ENCODE results near the gene ZCCHC13.
"Not testable (repeated sequence)": the region's sequence is repeated elsewhere in the genome, so short reads cannot be mapped to it uniquely, and the experiment has no call there.

ZCCHC13 gene

DNA sequence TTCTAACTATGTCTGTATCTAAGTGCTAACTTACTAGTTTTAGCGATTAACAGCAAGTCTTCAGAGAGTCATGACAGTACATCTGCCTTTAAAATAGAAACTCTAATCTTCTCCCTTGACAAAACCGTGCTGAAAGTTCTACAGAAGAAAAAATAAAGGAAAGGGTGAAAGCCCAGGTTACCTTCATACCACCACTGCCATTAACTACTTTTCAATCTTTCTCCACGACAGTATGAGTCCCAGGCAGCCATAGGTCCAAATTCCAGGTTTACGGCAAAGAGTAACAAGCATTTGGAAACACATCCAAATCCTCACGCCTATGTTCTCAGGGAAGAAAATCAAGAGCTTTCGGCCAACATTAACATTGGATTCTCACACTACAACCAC, 12.4 kb upstream of the ZCCHC13 start:
- H3K4me3 ChIP-seq (ENCODE audit: low read length) = peak overlapping the region; percentile 86
- no peaks in the 10 kb centered on the region for H3K4me1 ChIP-seq (ENCODE audit: control insufficient read depth, insufficient read depth, low read length)
- no peaks in the 10 kb centered on the region for H3K27me3 ChIP-seq (ENCODE audit: control insufficient read depth, insufficient read depth, low read length)
- H3K9ac ChIP-seq (ENCODE audit: low read length) = peak overlapping the region; percentile 75
- H3K9me3 ChIP-seq (ENCODE audit: control insufficient read depth, low read length) = no peaks in the 10 kb centered on the region
- no peaks in the 10 kb centered on the region for H3K36me3 ChIP-seq (ENCODE audit: control insufficient read depth, insufficient read depth, low read length)

DNA sequence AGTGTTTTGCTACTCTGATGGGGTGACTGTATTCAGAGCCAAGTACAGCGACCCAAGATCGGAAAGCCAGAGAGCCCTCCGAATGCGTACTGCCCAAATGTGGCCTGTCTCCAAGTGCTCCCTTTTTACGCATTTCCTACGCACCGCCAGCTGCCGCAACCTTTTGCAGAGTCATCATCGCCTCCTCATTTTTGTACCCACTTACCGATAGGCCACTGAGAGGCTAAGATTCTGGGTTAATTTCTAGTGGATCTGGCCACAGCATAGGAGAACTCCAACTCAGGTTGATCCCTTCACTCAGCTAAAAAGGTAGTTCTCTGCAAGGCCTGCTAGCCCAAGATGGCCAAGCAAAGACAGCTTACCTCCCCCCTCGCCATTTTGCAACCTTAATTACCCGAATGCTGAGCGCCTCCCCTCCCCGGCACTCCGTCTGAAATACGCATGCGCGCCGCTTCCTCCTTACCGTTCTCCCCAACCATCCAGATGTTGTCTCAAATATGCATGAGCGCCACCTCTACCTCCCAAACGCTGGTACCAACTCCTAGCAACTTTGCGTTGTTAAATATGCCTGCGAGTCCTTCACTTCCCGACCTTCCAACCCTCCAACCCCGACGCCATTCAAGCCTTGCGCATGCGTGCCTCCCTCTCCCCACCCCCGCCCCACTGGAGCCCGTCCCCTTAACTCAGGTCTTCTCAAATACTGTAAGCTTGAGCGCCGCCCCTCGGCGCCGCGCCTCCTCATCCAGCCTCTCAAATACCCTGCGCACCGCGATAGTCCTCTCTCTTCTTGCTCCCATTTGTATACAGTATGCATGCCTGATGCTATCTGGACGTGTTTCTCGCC, 11.8 kb upstream of the ZCCHC13 start:
- Histone ChIP-seq H3K9me3 (ENCODE audit: control insufficient read depth, low read length) (no peaks in the 10 kb centered on the region), H3K9ac (ENCODE audit: low read length) (peak overlapping the region; percentile 75), H3K27me3 (ENCODE audit: control insufficient read depth, insufficient read depth, low read length) (no peaks in the 10 kb centered on the region), H3K4me3 (ENCODE audit: low read length) (peak overlapping the region; percentile 86), H3K4me1 (ENCODE audit: control insufficient read depth, insufficient read depth, low read length) (no peaks in the 10 kb centered on the region), H3K36me3 (ENCODE audit: control insufficient read depth, insufficient read depth, low read length) (no peaks in the 10 kb centered on the region)

DNA sequence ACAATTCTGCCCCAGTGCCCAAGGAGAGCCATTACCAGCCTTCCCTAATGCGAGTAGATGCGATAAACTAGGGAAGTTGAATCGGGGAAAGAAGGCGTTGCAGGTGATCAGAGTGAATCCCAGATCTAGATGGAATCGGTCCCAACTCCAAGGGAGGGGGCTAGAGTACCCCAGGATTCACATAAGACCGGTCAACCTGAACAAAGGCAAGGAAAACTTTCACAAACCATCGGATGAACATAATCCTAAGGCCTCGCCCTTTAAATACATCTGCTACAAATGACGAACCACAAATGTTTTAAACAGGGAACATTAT, 11.2 kb upstream of the ZCCHC13 start:
- H3K27me3 ChIP-seq (ENCODE audit: control insufficient read depth, insufficient read depth, low read length) = no peaks in the 10 kb centered on the region
- no peaks in the 10 kb centered on the region for H3K4me1 ChIP-seq (ENCODE audit: control insufficient read depth, insufficient read depth, low read length)
- no peaks in the 10 kb centered on the region for H3K36me3 ChIP-seq (ENCODE audit: control insufficient read depth, insufficient read depth, low read length)
- peak overlapping the region; percentile 86 for H3K4me3 ChIP-seq (ENCODE audit: low read length)
- H3K9me3 ChIP-seq (ENCODE audit: control insufficient read depth, low read length) = no peaks in the 10 kb centered on the region
- H3K9ac ChIP-seq (ENCODE audit: low read length) = peak overlapping the region; percentile 75

- peak overlapping the region; percentile 75 for H3K9ac ChIP-seq (ENCODE audit: low read length)
- H3K27me3 ChIP-seq (ENCODE audit: control insufficient read depth, insufficient read depth, low read length) = no peaks in the 10 kb centered on the region
- H3K4me3 ChIP-seq (ENCODE audit: low read length) = peak overlapping the region; percentile 86
- no peaks in the 10 kb centered on the region for H3K36me3 ChIP-seq (ENCODE audit: control insufficient read depth, insufficient read depth, low read length)
- H3K9me3 ChIP-seq (ENCODE audit: control insufficient read depth, low read length) = no peaks in the 10 kb centered on the region
- H3K4me1 ChIP-seq (ENCODE audit: control insufficient read depth, insufficient read depth, low read length) = no peaks in the 10 kb centered on the region
Observed at GRCh38 chrX:74293343-74293946, 10.5 kb upstream of the ZCCHC13 start.

- Histone ChIP-seq H3K9me3 (ENCODE audit: control insufficient read depth, low read length) (no peaks in the 10 kb centered on the region), H3K27me3 (ENCODE audit: control insufficient read depth, insufficient read depth, low read length) (no peaks in the 10 kb centered on the region), H3K36me3 (ENCODE audit: control insufficient read depth, insufficient read depth, low read length) (no peaks in the 10 kb centered on the region), H3K9ac (ENCODE audit: low read length) (no peak overlapping the region), H3K4me3 (ENCODE audit: low read length) (no peak overlapping the region), H3K4me1 (ENCODE audit: control insufficient read depth, insufficient read depth, low read length) (no peaks in the 10 kb centered on the region)
Observed at GRCh38 chrX:74295101-74295500, 8.9 kb upstream of the ZCCHC13 start.

- H3K9me3 ChIP-seq (ENCODE audit: control insufficient read depth, low read length) = no peaks in the 10 kb centered on the region
- H3K4me1 ChIP-seq (ENCODE audit: control insufficient read depth, insufficient read depth, low read length) = no peaks in the 10 kb centered on the region
- H3K36me3 ChIP-seq (ENCODE audit: control insufficient read depth, insufficient read depth, low read length) = no peaks in the 10 kb centered on the region
- no peak overlapping the region for H3K9ac ChIP-seq (ENCODE audit: low read length)
- H3K4me3 ChIP-seq (ENCODE audit: low read length) = no peak overlapping the region
- H3K27me3 ChIP-seq (ENCODE audit: control insufficient read depth, insufficient read depth, low read length) = no peaks in the 10 kb centered on the region
Observed at GRCh38 chrX:74297766-74298165, 6.2 kb upstream of the ZCCHC13 start.

DNA sequence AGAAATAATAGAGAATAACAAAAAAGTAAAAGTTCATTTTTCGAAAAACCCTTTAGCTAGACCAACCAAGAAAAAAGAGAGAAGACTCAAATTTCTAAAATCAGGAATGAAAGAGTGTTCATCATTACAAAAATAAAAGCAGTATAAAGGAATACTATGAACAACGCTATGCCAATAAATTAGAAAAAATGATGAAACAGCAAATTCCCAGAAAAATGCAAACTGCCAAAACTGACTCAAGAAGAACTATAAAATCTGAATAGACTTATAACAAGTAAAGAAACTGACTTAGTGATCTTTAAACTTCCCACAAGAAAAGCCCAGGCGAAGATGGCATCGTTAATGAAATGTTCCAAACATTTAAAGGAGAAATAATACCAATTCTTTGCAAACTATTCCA, 3.1 kb upstream of the ZCCHC13 start:
- Histone ChIP-seq H3K9me3 (ENCODE audit: control insufficient read depth, low read length) (no peaks in the 10 kb centered on the region), H3K36me3 (ENCODE audit: control insufficient read depth, insufficient read depth, low read length) (no peaks in the 10 kb centered on the region), H3K4me3 (ENCODE audit: low read length) (no peak overlapping the region), H3K9ac (ENCODE audit: low read length) (no peak overlapping the region), H3K4me1 (ENCODE audit: control insufficient read depth, insufficient read depth, low read length) (no peaks in the 10 kb centered on the region), H3K27me3 (ENCODE audit: control insufficient read depth, insufficient read depth, low read length) (no peaks in the 10 kb centered on the region)

- Histone ChIP-seq H3K4me3 (ENCODE audit: low read length) (no peak overlapping the region), H3K27me3 (ENCODE audit: control insufficient read depth, insufficient read depth, low read length) (no peaks in the 10 kb centered on the region), H3K9ac (ENCODE audit: low read length) (no peak overlapping the region), H3K9me3 (ENCODE audit: control insufficient read depth, low read length) (no peaks in the 10 kb centered on the region), H3K36me3 (ENCODE audit: control insufficient read depth, insufficient read depth, low read length) (no peaks in the 10 kb centered on the region), H3K4me1 (ENCODE audit: control insufficient read depth, insufficient read depth, low read length) (no peaks in the 10 kb centered on the region)
Observed at GRCh38 chrX:74318672-74319071, 14.7 kb downstream of the ZCCHC13 start.

DNA sequence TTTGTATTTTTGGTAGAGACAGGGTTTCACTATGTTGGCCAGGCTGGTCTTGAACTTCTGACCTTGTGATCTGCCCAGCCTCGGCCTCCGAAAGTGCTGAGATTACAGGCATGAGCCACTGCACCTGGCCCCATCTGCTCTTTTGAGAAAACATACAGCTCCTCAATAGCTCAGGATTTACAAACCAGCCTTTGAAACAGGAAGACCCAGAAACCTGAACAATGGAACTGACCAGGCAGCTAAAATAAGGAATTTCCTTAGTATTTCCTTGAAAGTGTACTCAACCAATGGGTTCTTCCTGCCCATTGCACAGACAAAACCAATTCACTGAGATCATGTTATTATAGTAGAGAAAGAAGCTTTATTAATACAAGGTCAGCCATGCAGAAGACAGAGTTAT, 15.3 kb downstream of the ZCCHC13 start:
- not testable (repeated sequence) for H3K9ac ChIP-seq (ENCODE audit: low read length); H3K4me3 ChIP-seq (ENCODE audit: low read length); H3K36me3 ChIP-seq (ENCODE audit: control insufficient read depth, insufficient read depth, low read length); H3K4me1 ChIP-seq (ENCODE audit: control insufficient read depth, insufficient read depth, low read length); H3K27me3 ChIP-seq (ENCODE audit: control insufficient read depth, insufficient read depth, low read length); H3K9me3 ChIP-seq (ENCODE audit: control insufficient read depth, low read length)

GRCh38 chrX:74321191-74321590, 17.2 kb downstream of the ZCCHC13 start:
- Histone ChIP-seq H3K9me3 (ENCODE audit: control insufficient read depth, low read length) (no peaks in the 10 kb centered on the region), H3K4me1 (ENCODE audit: control insufficient read depth, insufficient read depth, low read length) (no peaks in the 10 kb centered on the region), H3K27me3 (ENCODE audit: control insufficient read depth, insufficient read depth, low read length) (no peaks in the 10 kb centered on the region), H3K9ac (ENCODE audit: low read length) (no peak overlapping the region), H3K36me3 (ENCODE audit: control insufficient read depth, insufficient read depth, low read length) (no peaks in the 10 kb centered on the region), H3K4me3 (ENCODE audit: low read length) (no peak overlapping the region)

GRCh38 chrX:74324131-74324530, 20.2 kb downstream of the ZCCHC13 start:
- Histone ChIP-seq H3K9ac (ENCODE audit: low read length) (no peak overlapping the region), H3K9me3 (ENCODE audit: control insufficient read depth, low read length) (no peaks in the 10 kb centered on the region), H3K4me3 (ENCODE audit: low read length) (no peak overlapping the region), H3K36me3 (ENCODE audit: control insufficient read depth, insufficient read depth, low read length) (no peaks in the 10 kb centered on the region), H3K27me3 (ENCODE audit: control insufficient read depth, insufficient read depth, low read length) (no peaks in the 10 kb centered on the region), H3K4me1 (ENCODE audit: control insufficient read depth, insufficient read depth, low read length) (no peaks in the 10 kb centered on the region)

DNA sequence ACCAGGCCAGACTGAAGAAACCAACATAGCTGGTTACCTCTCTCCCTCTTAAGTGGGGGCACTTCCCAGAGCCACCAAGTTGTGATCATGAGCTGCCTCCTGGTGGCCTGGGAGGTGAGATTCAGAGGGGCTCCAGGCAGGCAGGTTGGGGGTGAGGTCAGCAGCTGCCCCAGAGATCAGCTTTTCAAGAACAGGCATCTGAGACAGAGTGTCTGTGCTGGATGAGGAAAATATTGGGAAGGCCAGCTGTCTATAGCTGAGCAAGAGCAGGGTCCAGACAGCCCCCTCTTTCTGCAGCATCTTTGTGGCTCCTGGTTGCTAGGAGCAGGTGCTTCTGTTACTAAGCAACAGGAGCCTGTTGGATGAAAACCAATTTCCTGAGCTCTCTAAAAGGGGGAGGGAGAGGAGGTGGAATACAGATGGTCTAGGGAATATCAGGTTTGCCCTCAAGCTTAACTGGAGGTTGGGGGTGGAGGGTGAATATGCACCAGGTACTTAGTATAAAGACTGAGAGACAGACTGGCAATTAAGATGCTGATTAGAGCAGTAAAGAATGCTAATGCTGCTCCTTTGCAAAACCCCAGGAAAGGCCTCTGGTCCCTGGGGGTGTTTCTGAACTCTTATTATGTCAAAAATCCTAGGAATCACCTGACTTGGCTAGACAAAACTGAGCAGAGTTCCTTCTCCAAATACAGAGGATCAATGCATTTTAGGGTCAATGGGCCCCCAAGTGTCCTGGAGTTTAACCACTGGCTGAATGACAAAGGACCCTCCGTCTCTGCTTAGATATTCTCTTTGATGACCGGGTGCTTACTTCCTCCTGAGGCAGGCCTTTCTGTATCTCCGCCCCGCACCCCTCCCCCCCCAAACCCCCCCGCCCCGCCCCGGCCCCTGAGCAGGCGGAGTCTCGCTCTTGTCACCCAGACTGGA, 21.4 kb downstream of the ZCCHC13 start:
- Histone ChIP-seq H3K9ac (ENCODE audit: low read length) (no peak overlapping the region), H3K36me3 (ENCODE audit: control insufficient read depth, insufficient read depth, low read length) (no peaks in the 10 kb centered on the region), H3K27me3 (ENCODE audit: control insufficient read depth, insufficient read depth, low read length) (no peaks in the 10 kb centered on the region), H3K4me1 (ENCODE audit: control insufficient read depth, insufficient read depth, low read length) (no peaks in the 10 kb centered on the region), H3K9me3 (ENCODE audit: control insufficient read depth, low read length) (no peaks in the 10 kb centered on the region), H3K4me3 (ENCODE audit: low read length) (no peak overlapping the region)

All from mucosa of stomach (tissue), 1 donor.